ENCODE measurements around the gene PTPRE.

The PTPRE gene

DNA sequence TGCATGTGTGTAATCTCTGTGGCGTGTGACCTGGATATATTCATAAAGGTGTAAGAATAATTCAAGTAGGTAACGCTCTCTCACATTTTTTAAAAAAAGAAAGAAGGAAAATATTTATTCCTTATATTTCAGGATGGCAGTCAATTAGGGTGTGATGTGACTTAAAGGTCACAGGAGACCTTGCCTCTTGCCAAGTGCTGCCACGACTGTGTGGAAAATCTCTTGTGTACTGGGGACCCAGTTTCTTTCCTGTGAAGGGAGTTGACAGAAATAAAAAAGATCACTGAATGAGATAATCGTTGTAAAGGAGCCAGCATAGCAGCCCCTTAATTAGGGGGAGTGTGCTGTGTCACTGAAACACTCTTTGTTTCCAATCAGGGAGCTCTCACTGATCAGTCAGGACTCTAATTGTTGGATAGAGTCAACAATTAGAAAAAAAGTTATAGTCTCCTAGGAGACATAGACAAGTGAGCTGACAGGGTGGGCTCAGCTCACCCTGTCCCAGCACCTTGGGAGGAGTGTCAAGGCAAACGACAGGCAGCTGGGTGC lies 31.1 kb downstream of the PTPRE start (continued):
- TF ChIP-seq ARNTL (CRISPR knock-in tag; IDR thresholded peaks at IDR 0.05; ENCODE audit: borderline replicate concordance, low read depth) = no peak
- no peak for TF ChIP-seq ZNF70 (CRISPR knock-in tag; IDR thresholded peaks at IDR 0.05)

DNA sequence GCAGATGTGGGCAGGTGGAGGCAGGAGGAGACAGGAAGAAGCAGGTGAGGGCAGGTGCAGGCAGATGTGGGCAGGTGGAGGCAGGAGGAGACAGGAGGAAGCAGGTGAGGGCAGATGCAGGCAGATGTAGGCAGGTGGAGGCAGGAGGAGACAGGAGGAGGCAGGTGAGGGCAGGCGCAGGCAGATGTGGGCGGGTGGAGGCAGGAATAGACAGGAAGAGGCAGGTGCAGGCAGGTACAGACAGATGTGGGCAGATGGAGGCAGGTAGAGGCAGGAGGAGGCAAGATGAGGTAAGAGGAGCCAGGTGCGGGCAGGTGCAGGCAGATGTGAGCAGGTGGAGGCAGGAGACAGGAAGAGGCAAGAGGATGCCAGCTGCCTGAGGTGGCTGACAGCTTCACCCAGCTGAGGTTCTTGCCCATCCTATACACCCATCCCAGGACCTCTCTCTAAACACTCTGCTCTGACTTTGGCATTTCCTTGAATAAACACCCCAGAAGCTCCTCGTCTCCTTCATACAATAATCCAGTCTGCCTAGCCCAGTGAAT lies 33.0 kb downstream of the PTPRE start:
- no peak for ATAC-seq
- TF ChIP-seq ZC3H10 (CRISPR knock-in tag; IDR thresholded peaks at IDR 0.05) = no peak
- TF ChIP-seq ZFP30 (CRISPR knock-in tag; IDR thresholded peaks at IDR 0.05) = no peak
- no peak for TF ChIP-seq PATZ1 (CRISPR knock-in tag; IDR thresholded peaks at IDR 0.05; ENCODE audit: borderline replicate concordance)
- TF ChIP-seq BACH2 (CRISPR knock-in tag; IDR thresholded peaks at IDR 0.05; ENCODE audit: borderline replicate concordance) = no peak
- TF ChIP-seq ZNF70 (CRISPR knock-in tag; IDR thresholded peaks at IDR 0.05) = no peak
- no peak for TF ChIP-seq ZFP3 (CRISPR knock-in tag; IDR thresholded peaks at IDR 0.05)
- TF ChIP-seq CREB5 (CRISPR knock-in tag; IDR thresholded peaks at IDR 0.05; ENCODE audit: low read depth) = no peak
- TF ChIP-seq GLIS3 (CRISPR knock-in tag; IDR thresholded peaks at IDR 0.05) = no peak
- TF ChIP-seq, protein P1, sequence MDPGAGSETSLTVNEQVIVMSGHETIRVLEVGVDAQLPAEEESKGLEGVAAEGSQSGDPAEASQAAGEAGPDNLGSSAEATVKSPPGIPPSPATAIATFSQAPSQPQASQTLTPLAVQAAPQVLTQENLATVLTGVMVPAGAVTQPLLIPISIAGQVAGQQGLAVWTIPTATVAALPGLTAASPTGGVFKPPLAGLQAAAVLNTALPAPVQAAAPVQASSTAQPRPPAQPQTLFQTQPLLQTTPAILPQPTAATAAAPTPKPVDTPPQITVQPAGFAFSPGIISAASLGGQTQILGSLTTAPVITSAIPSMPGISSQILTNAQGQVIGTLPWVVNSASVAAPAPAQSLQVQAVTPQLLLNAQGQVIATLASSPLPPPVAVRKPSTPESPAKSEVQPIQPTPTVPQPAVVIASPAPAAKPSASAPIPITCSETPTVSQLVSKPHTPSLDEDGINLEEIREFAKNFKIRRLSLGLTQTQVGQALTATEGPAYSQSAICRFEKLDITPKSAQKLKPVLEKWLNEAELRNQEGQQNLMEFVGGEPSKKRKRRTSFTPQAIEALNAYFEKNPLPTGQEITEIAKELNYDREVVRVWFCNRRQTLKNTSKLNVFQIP (CRISPR knock-in tag; IDR thresholded peaks at IDR 0.05; ENCODE audit: borderline replicate concordance, low read depth) = no peak
- no peak for TF ChIP-seq ISL1 (CRISPR knock-in tag; IDR thresholded peaks at IDR 0.05)
- TF ChIP-seq, protein P2, sequence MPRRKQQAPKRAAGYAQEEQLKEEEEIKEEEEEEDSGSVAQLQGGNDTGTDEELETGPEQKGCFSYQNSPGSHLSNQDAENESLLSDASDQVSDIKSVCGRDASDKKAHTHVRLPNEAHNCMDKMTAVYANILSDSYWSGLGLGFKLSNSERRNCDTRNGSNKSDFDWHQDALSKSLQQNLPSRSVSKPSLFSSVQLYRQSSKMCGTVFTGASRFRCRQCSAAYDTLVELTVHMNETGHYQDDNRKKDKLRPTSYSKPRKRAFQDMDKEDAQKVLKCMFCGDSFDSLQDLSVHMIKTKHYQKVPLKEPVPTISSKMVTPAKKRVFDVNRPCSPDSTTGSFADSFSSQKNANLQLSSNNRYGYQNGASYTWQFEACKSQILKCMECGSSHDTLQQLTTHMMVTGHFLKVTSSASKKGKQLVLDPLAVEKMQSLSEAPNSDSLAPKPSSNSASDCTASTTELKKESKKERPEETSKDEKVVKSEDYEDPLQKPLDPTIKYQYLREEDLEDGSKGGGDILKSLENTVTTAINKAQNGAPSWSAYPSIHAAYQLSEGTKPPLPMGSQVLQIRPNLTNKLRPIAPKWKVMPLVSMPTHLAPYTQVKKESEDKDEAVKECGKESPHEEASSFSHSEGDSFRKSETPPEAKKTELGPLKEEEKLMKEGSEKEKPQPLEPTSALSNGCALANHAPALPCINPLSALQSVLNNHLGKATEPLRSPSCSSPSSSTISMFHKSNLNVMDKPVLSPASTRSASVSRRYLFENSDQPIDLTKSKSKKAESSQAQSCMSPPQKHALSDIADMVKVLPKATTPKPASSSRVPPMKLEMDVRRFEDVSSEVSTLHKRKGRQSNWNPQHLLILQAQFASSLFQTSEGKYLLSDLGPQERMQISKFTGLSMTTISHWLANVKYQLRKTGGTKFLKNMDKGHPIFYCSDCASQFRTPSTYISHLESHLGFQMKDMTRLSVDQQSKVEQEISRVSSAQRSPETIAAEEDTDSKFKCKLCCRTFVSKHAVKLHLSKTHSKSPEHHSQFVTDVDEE (CRISPR knock-in tag; IDR thresholded peaks at IDR 0.05) = no peak
- TF ChIP-seq OSR1 (CRISPR knock-in tag; IDR thresholded peaks at IDR 0.05) = no peak
- no peak for TF ChIP-seq ZNF565 (CRISPR knock-in tag; conservative IDR thresholded peaks at IDR 0.05; ENCODE audit: low read depth)
- TF ChIP-seq TCF4 (CRISPR knock-in tag; IDR thresholded peaks at IDR 0.05; ENCODE audit: borderline replicate concordance) = no peak

DNA sequence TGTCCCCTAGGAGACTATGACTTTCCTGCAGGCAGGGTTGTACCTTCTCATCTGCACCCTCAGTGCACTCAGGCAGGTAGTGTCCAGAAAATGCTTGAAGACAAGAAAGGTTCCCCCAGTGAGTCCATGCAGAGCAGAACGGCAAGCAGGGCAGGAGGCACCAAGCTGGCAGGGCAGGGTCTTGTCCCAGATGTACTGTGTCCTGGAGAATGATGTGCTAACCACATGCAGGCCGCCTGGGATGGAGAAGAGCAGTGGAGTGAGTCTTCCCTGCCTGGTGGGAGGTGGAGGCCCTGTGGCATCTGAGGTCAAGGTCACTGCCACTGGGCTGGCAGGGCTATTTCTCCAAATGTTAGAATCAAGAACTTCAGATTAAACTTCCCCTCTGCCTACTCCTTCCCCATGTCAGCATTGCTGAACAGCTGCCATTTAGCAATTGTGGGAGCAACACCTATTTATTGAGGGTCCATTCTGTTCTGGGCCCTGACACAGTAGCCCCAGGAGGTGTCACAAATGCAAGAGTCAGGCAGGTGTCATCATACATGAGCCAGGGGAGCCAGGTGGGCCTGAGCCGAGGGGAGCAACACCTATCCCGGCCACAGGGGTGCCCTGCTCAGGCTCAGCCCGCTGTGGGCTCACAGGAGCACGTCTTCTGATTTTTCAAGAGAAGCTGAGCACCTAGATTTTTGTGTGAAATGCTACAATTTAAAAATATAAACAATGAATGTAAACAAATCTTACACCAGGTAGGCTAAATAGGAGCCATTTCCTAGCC lies 34.1 kb downstream of the PTPRE start:
- no peak for ATAC-seq

More for the DNA sequence above, 34.1 kb downstream of the PTPRE start:
- TF ChIP-seq, protein P2 (CRISPR knock-in tag; IDR thresholded peaks at IDR 0.05) = no peak
- TF ChIP-seq, protein P1 (CRISPR knock-in tag; IDR thresholded peaks at IDR 0.05; ENCODE audit: borderline replicate concordance, low read depth) = no peak
- TF ChIP-seq GLIS3 (CRISPR knock-in tag; IDR thresholded peaks at IDR 0.05) (no peak), RARB (CRISPR knock-in tag; IDR thresholded peaks at IDR 0.05) (no peak), ZFP30 (CRISPR knock-in tag; IDR thresholded peaks at IDR 0.05) (no peak), ZNF8 (CRISPR knock-in tag; IDR thresholded peaks at IDR 0.05) (no peak), OSR1 (CRISPR knock-in tag; IDR thresholded peaks at IDR 0.05) (no peak), BACH2 (CRISPR knock-in tag; IDR thresholded peaks at IDR 0.05; ENCODE audit: borderline replicate concordance) (no peak), ZC3H10 (CRISPR knock-in tag; IDR thresholded peaks at IDR 0.05) (no peak)

All from SK-N-SH treated with all-trans-retinoic acid at 6 μM for 48 hours (cell line).